H1 (cell line): Measurements from ENCODE around the gene PRR33. TPM values are rescaled to one million over a fixed set of nuclear protein-coding genes. Genes with fewer than 3 reads are reported as not detected.

Experiments
- CTCF ChIA-PET: fragments of 300-600 bp; sonication (Branson Sonifier 250); formaldehyde crosslinking; loops from one replicate; lab custom pipeline; 2021; ENCODE audit not compliant: partially characterized antibody; lab: Charles Lee
- POLR2A ChIA-PET: fragments of 300-600 bp; sonication (Branson Sonifier 250); formaldehyde crosslinking; loops from one replicate; lab custom pipeline; 2021; ENCODE audit warnings: inconsistent platforms; ENCODE audit not compliant: partially characterized antibody; lab: Charles Lee
- DNase-seq, 2 experiments: peaks; one replicate each; pipeline versions ENCODE4 v3.0.0 to v3.0.0-alpha.2; 2010 to 2022; ENCODE audit warnings: low spot score in 2 of 2, low read depth in 1 of 2, mixed read lengths in 1 of 2
- FAIRE-seq: peaks from 2 replicates; lab custom pipeline; 2011; peaks lifted over from hg19 to GRCh38; lab: Jason Lieb, UNC
- H2AFZ ChIP-seq: 2 replicates; pipeline ENCODE4 v1.8.1; 2012; ENCODE audit warnings: low read length, inconsistent platforms
- H2AK5ac ChIP-seq: 2 replicates; pipeline ENCODE4 v1.6.1; 2013; ENCODE audit warnings: low read depth, low read length
- H2BK120ac ChIP-seq: replicated peaks from 2 replicates; pipeline ENCODE3; 2013; ENCODE audit warnings: low read depth, low read length, inconsistent platforms
- H2BK12ac ChIP-seq: 2 replicates; pipeline ENCODE4 v1.6.1; 2013; ENCODE audit warnings: low read depth, low read length
- H2BK15ac ChIP-seq: 2 replicates; pipeline ENCODE4 v1.6.1; 2013; ENCODE audit warnings: low read length
- H2BK20ac ChIP-seq: 2 replicates; pipeline ENCODE4 v1.6.1; 2013; ENCODE audit warnings: low read length
- H2BK5ac ChIP-seq: 2 replicates; pipeline ENCODE4 v1.6.1; 2013; ENCODE audit warnings: low read depth, low read length
- H3K14ac ChIP-seq: 2 replicates; pipeline ENCODE4 v1.6.1; 2013; ENCODE audit warnings: inconsistent platforms; ENCODE audit not compliant: insufficient read length
- H3K18ac ChIP-seq: 2 replicates; pipeline ENCODE4 v1.6.1; 2013; ENCODE audit warnings: low read length; ENCODE audit errors: extremely low read depth
- H3K23ac ChIP-seq: 2 replicates; pipeline ENCODE4 v1.6.1; 2013; ENCODE audit warnings: inconsistent platforms; ENCODE audit not compliant: insufficient read length
- H3K23me2 ChIP-seq: 2 replicates; pipeline ENCODE4 v1.6.1; 2013; ENCODE audit warnings: low read depth, low read length
- H3K27ac ChIP-seq: 2 replicates; pipeline ENCODE4 v1.6.1; 2011; ENCODE audit warnings: low read depth, low read length, inconsistent platforms
- H3K27me3 ChIP-seq, 4 experiments: replicated peaks in 1 of 4; 1 replicate in 1 of 4; 2 replicates in 3 of 4; pipeline versions ENCODE4 v1.6.1 to v1.8.1; 2011 to 2013; ENCODE audit warnings: low read length in 3 of 4, mild to moderate bottlenecking in 3 of 4, inconsistent platforms in 2 of 4, mixed read lengths in 2 of 4, moderate library complexity in 1 of 4; ENCODE audit not compliant: control insufficient read depth in 3 of 4, insufficient read depth in 3 of 4; ENCODE audit errors: extremely low read depth in 1 of 4
- H3K36me3 ChIP-seq, 4 experiments: 2 replicates each; pipeline versions ENCODE4 v1.6.1 to v1.8.1; 2011 to 2013; ENCODE audit warnings: mild to moderate bottlenecking in 4 of 4, low read length in 3 of 4, moderate library complexity in 2 of 4, control low read depth in 1 of 4, inconsistent platforms in 1 of 4; ENCODE audit not compliant: insufficient read depth in 4 of 4, control insufficient read depth in 2 of 4
- H3K4ac ChIP-seq: replicated peaks from 2 replicates; pipeline ENCODE3; 2013; ENCODE audit warnings: low read length, low read depth, mixed read lengths, inconsistent platforms; ENCODE audit not compliant: insufficient read length
- H3K4me1 ChIP-seq, 4 experiments: replicated peaks in 1 of 4; 1 replicate in 1 of 4; 2 replicates in 3 of 4; pipeline versions ENCODE4 v1.6.1 to v1.8.1; 2011 to 2013; ENCODE audit warnings: low read length in 3 of 4, inconsistent platforms in 2 of 4, mixed read lengths in 1 of 4; ENCODE audit not compliant: insufficient read depth in 4 of 4, control insufficient read depth in 3 of 4
- H3K4me2 ChIP-seq, 2 experiments: 2 replicates each; pipeline versions ENCODE4 v1.6.1 to v1.8.1; 2011 to 2013; ENCODE audit warnings: low read depth in 2 of 2, low read length in 2 of 2, control low read depth in 1 of 2, inconsistent platforms in 1 of 2, mild to moderate bottlenecking in 1 of 2; ENCODE audit not compliant: insufficient read depth in 1 of 2
- H3K4me3 ChIP-seq, 4 experiments: fragments of 200-600, 300-600 bp in 1 of 4; sonication (generic), shearing (Covaris generic), sonication (Bioruptor Twin) in 1 of 4; 2 replicates each; pipeline versions ENCODE4 v1.5.1 to v1.8.1; 2011 to 2016; ENCODE audit warnings: low read length in 4 of 4, low read depth in 3 of 4, control low read depth in 2 of 4, inconsistent platforms in 2 of 4, mild to moderate bottlenecking in 2 of 4, mixed read lengths in 1 of 4, moderate library complexity in 1 of 4; ENCODE audit not compliant: insufficient read depth in 2 of 4; ENCODE audit errors: extremely low read depth in 1 of 4
- H3K56ac ChIP-seq: replicated peaks from 2 replicates; pipeline ENCODE3; 2013; ENCODE audit warnings: low read depth, mild to moderate bottlenecking, mixed read lengths, low read length, inconsistent platforms; ENCODE audit not compliant: insufficient read length
- H3K79me1 ChIP-seq: 2 replicates; pipeline ENCODE4 v1.6.1; 2013; ENCODE audit warnings: low read depth, low read length, control low read depth
- H3K79me2 ChIP-seq, 2 experiments: 2 replicates each; pipeline versions ENCODE4 v1.6.1 to v1.8.1; 2012 to 2013; ENCODE audit warnings: low read length in 2 of 2, mild to moderate bottlenecking in 2 of 2, inconsistent platforms in 1 of 2; ENCODE audit not compliant: insufficient read depth in 2 of 2, control insufficient read depth in 1 of 2
- H3K9ac ChIP-seq, 4 experiments: replicated peaks in 1 of 4; 1 replicate in 1 of 4; 2 replicates in 3 of 4; pipeline versions ENCODE4 v1.6.1 to v1.8.1; 2011 to 2013; ENCODE audit warnings: low read depth in 3 of 4, low read length in 3 of 4, control low read depth in 2 of 4, mild to moderate bottlenecking in 2 of 4, moderate library complexity in 2 of 4, inconsistent platforms in 1 of 4; ENCODE audit errors: extremely low read depth in 1 of 4
- H3K9me3 ChIP-seq, 2 experiments: 2 replicates each; pipeline versions ENCODE4 v1.6.1 to v1.8.1; 2012 to 2013; ENCODE audit warnings: mild to moderate bottlenecking in 2 of 2, moderate library complexity in 2 of 2, control low read depth in 1 of 2, inconsistent platforms in 1 of 2, low read depth in 1 of 2, low read length in 1 of 2, mixed read lengths in 1 of 2; ENCODE audit not compliant: insufficient read depth in 2 of 2
- H4K20me1 ChIP-seq, 2 experiments: replicated peaks in 1 of 2; 2 replicates each; pipeline versions ENCODE3 to v1.8.1; 2011 to 2013; ENCODE audit warnings: inconsistent platforms in 2 of 2, low read length in 2 of 2, mild to moderate bottlenecking in 1 of 2; ENCODE audit not compliant: insufficient read depth in 2 of 2, control insufficient read depth in 1 of 2
- H4K5ac ChIP-seq: 2 replicates; pipeline ENCODE4 v1.6.1; 2013; ENCODE audit warnings: low read length, low read depth, mixed read lengths, inconsistent platforms; ENCODE audit not compliant: insufficient read length
- H4K8ac ChIP-seq: 2 replicates; pipeline ENCODE4 v1.8.0; 2013; ENCODE audit warnings: mild to moderate bottlenecking, moderate library complexity, low read length, inconsistent platforms; ENCODE audit not compliant: insufficient read depth; ENCODE audit errors: extremely low read depth
- H4K91ac ChIP-seq: replicated peaks from 2 replicates; pipeline ENCODE3; 2013; ENCODE audit warnings: low read length, mixed read lengths, inconsistent platforms; ENCODE audit not compliant: insufficient read length
- ASH2L ChIP-seq: fragments of 200-600, 300-600 bp; sonication (generic); IDR thresholded peaks from one replicate; pipeline ENCODE4 v1.7.1; 2017; ENCODE audit warnings: low read length
- BCL11A ChIP-seq, 2 experiments: IDR thresholded peaks; one replicate each; pipeline ENCODE4 v1.6.1; 2011; ENCODE audit warnings: low read depth in 2 of 2, low read length in 2 of 2, mild to moderate bottlenecking in 2 of 2
- CEBPB ChIP-seq: IDR thresholded peaks from 2 replicates; pipeline ENCODE4 v1.6.1; 2012; ENCODE audit warnings: low read depth, low read length
- CREB1 ChIP-seq: IDR thresholded peaks from 2 replicates; pipeline ENCODE4 v1.6.1; 2012; ENCODE audit warnings: inconsistent platforms
- HDAC2 ChIP-seq, 2 experiments: fragments of 300-600 bp in 1 of 2; sonication (generic) in 1 of 2; IDR thresholded peaks; 2 replicates each; pipeline ENCODE4 v1.6.1; 2011 to 2012; ENCODE audit warnings: low read depth in 2 of 2, low read length in 2 of 2, mild to moderate bottlenecking in 2 of 2, moderate library complexity in 2 of 2, borderline replicate concordance in 1 of 2, inconsistent platforms in 1 of 2
- KDM1A ChIP-seq: fragments of 200-600, 300-600 bp; sonication (generic); IDR thresholded peaks from 2 replicates; pipeline ENCODE4 v1.7.1; 2016; ENCODE audit warnings: mild to moderate bottlenecking, low read length, borderline replicate concordance
- KDM4A ChIP-seq: IDR thresholded peaks from one replicate; pipeline ENCODE4 v1.7.1; 2012; ENCODE audit warnings: low read depth, mild to moderate bottlenecking, moderate library complexity, low read length, inconsistent platforms; ENCODE audit not compliant: severe bottlenecking
- SIRT6 ChIP-seq: IDR thresholded peaks from one replicate; pipeline ENCODE4 v1.7.1; 2012; ENCODE audit warnings: low read length, inconsistent platforms
- TAF1 ChIP-seq: IDR thresholded peaks from 2 replicates; pipeline ENCODE4 v1.6.1; 2011; ENCODE audit warnings: mild to moderate bottlenecking, low read depth, low read length
- TBP ChIP-seq: IDR thresholded peaks from 2 replicates; pipeline ENCODE4 v1.6.1; 2011; ENCODE audit warnings: low read depth, low read length, improper control_type of control experiment
- YY1 ChIP-seq: IDR thresholded peaks from 2 replicates; pipeline ENCODE4 v1.6.1; 2011; ENCODE audit warnings: low read depth, mild to moderate bottlenecking, low read length
- ZNF274 ChIP-seq: IDR thresholded peaks from 2 replicates; pipeline ENCODE4 v1.7.0; 2012; ENCODE audit warnings: low read length, borderline replicate concordance; ENCODE audit errors: extremely low read depth
- WGBS, 2 experiments: shearing (Covaris generic) in 1 of 2; methylation state at CpG; one replicate each; pipeline versions ENCODE4 v1.1.6 to v1.1.7; 2013 to 2015; ENCODE audit warnings: low lambda C conversion rate in 2 of 2, mixed read lengths in 2 of 2, inconsistent platforms in 1 of 2, low coverage in 1 of 2, missing lambda C conversion rate in 1 of 2; ENCODE audit not compliant: insufficient replicate concordance in 2 of 2, insufficient coverage in 1 of 2, insufficient read length in 1 of 2; ENCODE audit errors: extremely low coverage in 1 of 2, missing lambda C conversion rate in 1 of 2; 5-methylcytosine and 5-hydroxymethylcytosine counted together
- polyA plus RNA-seq, 7 experiments: library from polyadenylated mRNA; depleted of rRNA in 3 of 7; stranded (reverse) in 5 of 7; unstranded in 2 of 7; fragments of >200 nt in 5 of 7; fragments of 200-250 nt in 2 of 7; gene quantifications; 1 replicate in 5 of 7; 2 replicates in 1 of 7; 4 replicates in 1 of 7; pipeline versions ENCODE4 v1.2.1 to v1.2.3, GENCODE V29; 2011 to 2013; ENCODE audit warnings: missing spikeins in 2 of 7, mixed read lengths in 2 of 7
- total RNA-seq: library from RNA; stranded (reverse); fragmentation: NEBNext Ultra II Directional; extraction: Animal tissue kit (Norgen Biotek cat#: 25700); gene quantifications from 2 replicates; pipeline ENCODE4 v1.2.1, GENCODE V29; 2021
- TF ChIP-seq, protein P1 (sequence below): IDR thresholded peaks from 2 replicates; pipeline ENCODE4 v1.6.1; 2011; ENCODE audit warnings: low read length, improper control_type of control experiment

The PRR33 gene
- total and polyA plus RNA-seq, 2 of the 8 experiments (the other 6 are each of a cell fraction or from before 2014, with no cell fraction given) = 0.02 TPM; not detected in 1

DNA sequence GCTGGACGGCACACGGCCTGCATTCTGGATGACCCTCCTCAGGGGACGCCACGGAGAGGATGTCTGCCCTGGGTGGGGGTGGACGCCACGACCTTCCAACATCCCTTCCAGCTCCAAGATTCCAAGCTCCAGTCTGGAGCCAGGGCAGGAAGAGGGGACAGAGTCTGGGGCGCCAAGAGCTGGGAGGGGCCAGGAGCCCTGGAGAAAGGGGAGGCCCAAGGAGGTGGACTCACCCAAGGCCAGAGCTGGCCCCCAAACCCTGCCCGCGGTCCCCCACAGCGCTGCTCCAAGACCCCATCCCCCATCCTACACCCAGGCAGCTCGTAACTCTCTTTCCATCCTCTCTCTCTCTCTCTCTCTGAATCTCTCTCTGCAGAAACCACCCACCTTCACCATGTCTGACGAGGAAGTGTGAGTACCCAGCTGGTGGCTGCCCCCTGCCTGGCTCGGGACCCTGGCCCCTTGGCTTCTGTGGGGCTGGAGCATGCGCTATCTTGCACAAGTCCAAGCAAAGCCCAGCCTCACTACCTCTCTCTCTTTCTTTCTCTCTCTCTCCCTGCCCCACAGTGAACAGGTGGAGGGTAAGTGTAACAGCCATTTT, 30.9 kb upstream of the PRR33 start:
- Histone ChIP-seq H3K79me2 (no peaks in the 10 kb centered on the region), H3K36me3 (no peaks in the 10 kb centered on the region), H3K27ac (no peak overlapping the region), H3K27me3 (no peaks in the 10 kb centered on the region), H3K9me3 (no peaks in the 10 kb centered on the region), H2AFZ (no peak overlapping the region), H3K23ac (no peak overlapping the region), H3K56ac (no peak overlapping the region), H4K91ac (no peak overlapping the region), H3K18ac (no peak overlapping the region), H2BK120ac (no peak overlapping the region), H3K79me1 (no peaks in the 10 kb centered on the region), H4K20me1 (no peaks in the 10 kb centered on the region), H4K5ac (no peak overlapping the region), H3K4ac (no peak overlapping the region), H3K14ac (no peak overlapping the region), H2AK5ac (no peak overlapping the region), H2BK20ac (no peak overlapping the region), H2BK12ac (no peak overlapping the region), H3K23me2 (no peaks in the 10 kb centered on the region), H3K4me1 (peaks cover 0 to 3% (median 0%) of the 10 kb centered on the region in 4 experiments; a peak in 3 of 7 replicates), H3K4me3 (no peak overlapping the region), H3K9ac (no peak overlapping the region), H3K4me2 (no peak overlapping the region), H2BK5ac (no peak overlapping the region), H4K8ac (no peak overlapping the region; the same call in 1 of the 2 replicates), H2BK15ac (no peak overlapping the region)
- WGBS, 2 experiments = 93% methylated on average over 13 of the region's 14 CpGs; no CpG with 5 or more reads in 1 of the 2 experiments
- DNase-seq = no peak
- no peak for FAIRE-seq
- CTCF ChIA-PET = interaction anchor here (0.7 to 4.2 kb wide), 11 partner anchors 13 to 233 kb away, joined by 3 to 29 read pairs (median 12); partner anchors contain the start of gene PRR33
- POLR2A ChIA-PET = no interaction called here
- no peak for TF ChIP-seq BCL11A (IDR thresholded peaks at IDR 0.05; ENCODE audit: low read depth in 2 of 2, low read length in 2 of 2)
- no peak for TF ChIP-seq TBP
- TF ChIP-seq, protein P1, sequence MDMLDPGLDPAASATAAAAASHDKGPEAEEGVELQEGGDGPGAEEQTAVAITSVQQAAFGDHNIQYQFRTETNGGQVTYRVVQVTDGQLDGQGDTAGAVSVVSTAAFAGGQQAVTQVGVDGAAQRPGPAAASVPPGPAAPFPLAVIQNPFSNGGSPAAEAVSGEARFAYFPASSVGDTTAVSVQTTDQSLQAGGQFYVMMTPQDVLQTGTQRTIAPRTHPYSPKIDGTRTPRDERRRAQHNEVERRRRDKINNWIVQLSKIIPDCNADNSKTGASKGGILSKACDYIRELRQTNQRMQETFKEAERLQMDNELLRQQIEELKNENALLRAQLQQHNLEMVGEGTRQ = no peak
- no peak for TF ChIP-seq KDM4A
- TF ChIP-seq CEBPB = no peak
- no peak for TF ChIP-seq YY1
- TF ChIP-seq KDM1A = no peak
- no peak for TF ChIP-seq CREB1
- TF ChIP-seq SIRT6 = no peak
- TF ChIP-seq ZNF274 = no peak
- TF ChIP-seq HDAC2 (IDR thresholded peaks at IDR 0.05; ENCODE audit: borderline replicate concordance in 1 of 2, low read depth in 2 of 2, low read length in 2 of 2) = no peak
- no peak for TF ChIP-seq ASH2L
- TF ChIP-seq TAF1 = no peak
